IPS DF 4.7 (cell line): ENCODE data around the gene CNBD2.
"Not testable (repeated sequence)": the region's sequence is repeated elsewhere in the genome, so short reads cannot be mapped to it uniquely, and the experiment has no call there.

Experiments
- DNase-seq: peaks from one replicate; pipeline ENCODE4 v3.0.0-alpha.2; 2013; ENCODE audit warnings: low spot score; ENCODE audit errors: extremely low read depth

The CNBD2 gene

DNA sequence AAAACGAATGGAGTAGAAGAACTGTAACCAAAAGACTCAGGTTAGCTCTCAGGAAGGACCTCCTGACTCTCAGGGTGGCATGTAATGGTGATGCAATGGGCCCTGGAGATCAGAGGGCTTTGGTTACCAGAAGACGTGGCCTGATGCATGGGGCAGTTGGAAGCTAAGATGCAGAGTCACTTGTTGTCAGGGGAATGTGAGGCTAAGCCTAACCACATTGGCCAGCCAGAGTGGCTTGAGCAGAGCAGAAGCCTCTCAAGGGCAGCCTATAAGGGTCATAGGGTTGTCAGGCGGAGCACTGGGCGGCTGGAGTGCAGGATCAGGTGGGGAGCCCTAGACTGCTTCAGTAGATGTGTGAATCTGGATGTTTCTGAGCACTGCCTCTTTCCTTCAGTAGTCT, 5.9 kb downstream of the CNBD2 start:
- no peak for DNase-seq

GRCh38 chr20:35975576-35976373, 7.4 kb downstream of the CNBD2 start:
- no peak for DNase-seq

DNA sequence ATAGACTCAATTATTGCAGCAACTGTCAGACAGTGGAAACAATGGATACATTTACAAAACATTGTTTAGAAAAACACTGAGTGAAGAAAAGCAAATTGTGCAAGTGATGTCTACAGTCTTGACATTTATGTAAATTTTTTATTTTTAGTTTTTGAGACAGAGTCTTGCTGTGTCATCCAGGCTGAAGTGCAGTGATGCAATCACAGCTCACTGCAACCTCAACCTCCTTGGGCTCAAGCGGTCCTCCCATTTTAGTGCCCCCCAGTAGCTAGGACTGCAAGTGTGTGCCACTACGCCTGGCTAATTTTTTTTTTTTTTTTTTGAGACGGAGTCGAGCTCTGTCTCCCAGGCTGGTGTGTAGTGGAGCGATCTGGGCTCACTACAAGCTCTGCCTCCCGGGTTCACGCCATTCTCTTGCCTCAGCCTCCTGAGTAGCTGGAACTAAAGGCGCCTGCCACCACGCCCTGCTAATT, 9.7 kb downstream of the CNBD2 start:
- DNase-seq = no peak

DNA sequence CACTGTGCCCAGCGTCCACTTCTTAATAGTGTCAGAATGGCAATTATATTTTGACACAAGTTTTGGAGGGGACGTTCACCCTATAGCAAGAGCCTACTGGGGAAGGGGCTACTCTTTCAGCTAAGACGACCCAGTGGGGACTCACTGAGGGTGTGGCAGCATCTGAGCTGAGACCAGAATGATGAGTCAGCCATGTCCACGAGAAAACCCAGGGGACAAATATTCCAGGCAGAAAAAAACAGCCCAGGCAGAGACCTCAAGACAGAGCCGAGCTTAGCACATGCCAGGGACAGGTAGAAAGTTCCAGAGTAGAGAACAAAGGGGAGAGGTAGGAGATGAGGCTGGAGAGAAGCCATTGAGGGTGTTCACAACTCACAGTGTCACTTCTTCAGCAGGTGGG, 11.2 kb downstream of the CNBD2 start:
- no peak for DNase-seq

DNA sequence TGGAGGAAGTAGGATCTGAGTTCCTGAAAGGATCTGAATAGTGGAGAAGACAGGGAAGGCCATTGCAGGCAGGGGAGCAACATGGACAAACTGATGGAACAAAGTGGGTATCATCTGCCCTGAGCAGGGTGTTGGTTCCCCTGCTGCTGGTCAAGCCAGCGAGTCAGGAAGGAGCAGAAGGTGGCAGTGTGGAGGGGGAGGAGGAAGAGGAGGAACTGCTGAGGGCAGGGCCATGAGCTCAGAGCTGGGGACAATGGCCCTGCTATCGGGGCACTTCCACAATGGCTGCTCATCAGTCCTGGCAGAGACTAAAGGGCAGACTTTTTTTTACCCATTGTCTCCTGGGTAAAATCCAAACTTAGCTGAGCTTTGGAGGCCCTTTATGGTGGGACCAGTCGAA, 13.6 kb downstream of the CNBD2 start:
- no peak for DNase-seq

- DNase-seq = no peak
These were observed 16.0 kb downstream of the CNBD2 start for GRCh38 chr20:35984382-35984781.

- DNase-seq = no peak
These were observed 17.4 kb downstream of the CNBD2 start for GRCh38 chr20:35985806-35986205.

DNA sequence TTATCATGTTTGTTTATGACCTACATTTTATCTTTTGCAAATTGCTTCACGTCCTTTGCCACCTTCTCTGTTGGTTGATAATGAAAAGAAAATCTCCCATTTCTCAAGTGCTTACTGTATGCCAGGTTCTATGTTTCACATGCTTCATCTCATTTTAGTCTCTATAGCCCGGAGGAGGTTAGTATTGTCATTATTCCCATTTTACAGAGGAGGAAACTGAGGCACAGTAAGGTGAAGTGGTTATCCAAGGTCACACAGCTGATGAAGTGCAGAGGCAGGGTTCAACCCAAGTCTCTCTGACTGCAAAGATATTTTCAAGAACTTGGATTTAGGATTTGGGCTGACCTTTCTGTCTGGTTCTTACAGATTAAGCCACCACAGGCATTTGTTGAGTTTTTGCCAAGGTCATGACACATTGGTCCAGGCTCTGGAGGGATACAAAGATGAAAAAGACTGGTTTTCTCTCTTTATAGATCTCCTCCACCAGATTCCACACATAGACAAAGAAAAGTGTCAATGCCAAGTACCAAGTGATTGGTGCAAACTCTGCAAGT, 20.6 kb downstream of the CNBD2 start:
- no peak for DNase-seq

DNA sequence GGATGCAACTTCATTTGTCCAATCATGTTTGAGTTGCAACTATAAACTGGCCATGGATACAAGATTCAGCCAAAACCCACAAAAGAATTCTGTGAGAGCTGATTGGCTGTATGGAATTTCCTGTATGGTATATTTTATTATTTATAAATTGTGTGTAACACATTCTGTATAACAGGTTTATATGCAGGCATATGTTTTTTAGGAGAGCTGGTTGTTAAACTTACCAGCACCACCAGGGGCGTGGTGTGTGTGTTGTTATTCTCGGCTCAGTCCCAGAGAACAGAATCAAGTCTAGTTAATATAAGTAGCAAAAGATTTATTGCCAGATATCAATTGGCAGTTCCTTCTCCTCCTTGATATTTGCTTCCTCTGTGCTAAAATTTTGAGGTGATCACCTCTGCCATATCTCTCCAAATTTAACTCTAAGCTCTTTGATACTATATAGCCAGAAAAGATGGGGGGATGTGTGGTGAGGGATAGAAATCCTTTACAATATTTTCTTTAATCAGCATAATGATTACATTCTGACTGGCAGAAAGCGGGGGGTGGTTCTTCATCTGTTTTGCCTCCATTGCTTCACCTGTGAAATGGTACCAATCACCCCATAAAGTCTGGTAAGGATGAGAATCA, 22.9 kb downstream of the CNBD2 start:
- no peak for DNase-seq

DNA sequence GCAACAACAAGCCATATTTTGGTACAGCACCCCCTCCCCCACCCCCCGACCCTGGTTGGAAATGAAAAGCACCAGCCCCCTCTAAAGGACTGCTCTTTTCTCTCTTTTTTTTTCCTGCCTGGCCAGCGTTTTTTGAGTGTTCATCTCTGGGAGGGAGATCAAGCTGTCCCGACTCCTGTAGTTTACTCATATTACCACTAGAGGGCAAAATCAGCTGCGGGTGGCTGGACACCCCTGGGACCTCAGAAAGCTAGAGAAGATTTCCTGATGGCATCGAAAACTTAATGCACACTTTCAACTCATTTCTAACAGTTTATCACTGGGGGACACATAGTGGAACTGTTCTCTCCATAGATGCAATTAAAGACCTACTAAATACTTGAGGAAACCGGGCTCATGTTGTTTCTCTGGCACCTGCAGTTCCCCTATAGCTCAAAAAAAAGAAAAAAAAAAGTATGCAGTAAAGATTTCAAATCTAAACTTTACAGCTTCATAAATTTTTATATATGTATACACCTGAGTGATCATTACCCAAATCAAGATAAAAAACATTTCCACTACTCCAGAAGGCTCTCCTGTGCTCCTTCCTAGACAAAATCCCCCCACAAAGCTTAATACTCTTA, 24.4 kb downstream of the CNBD2 start:
- peak; percentile 44 for DNase-seq

GRCh38 chr20:35994994-35995453, 26.6 kb downstream of the CNBD2 start:
- peak; percentile 60 for DNase-seq

DNA sequence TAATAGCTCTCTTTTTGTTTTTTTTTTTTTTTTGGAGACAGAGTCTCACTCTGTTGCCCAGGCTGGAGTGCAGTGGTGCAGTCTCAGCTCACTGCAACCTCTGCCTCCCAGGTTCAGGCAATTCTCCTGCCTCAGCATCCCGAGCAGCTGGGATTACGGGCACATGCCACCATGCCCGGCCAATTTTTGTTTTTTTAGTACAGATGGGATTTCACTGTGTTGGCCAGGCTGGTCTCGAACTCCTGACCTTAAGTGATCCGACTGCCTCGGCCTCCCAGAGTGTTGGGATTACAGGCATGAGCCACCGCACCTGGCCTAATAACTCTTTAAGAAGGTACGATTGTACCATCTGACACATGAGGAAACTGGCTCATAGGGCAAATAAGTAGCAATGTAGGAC, 28.1 kb downstream of the CNBD2 start:
- DNase-seq = not testable (repeated sequence)

DNA sequence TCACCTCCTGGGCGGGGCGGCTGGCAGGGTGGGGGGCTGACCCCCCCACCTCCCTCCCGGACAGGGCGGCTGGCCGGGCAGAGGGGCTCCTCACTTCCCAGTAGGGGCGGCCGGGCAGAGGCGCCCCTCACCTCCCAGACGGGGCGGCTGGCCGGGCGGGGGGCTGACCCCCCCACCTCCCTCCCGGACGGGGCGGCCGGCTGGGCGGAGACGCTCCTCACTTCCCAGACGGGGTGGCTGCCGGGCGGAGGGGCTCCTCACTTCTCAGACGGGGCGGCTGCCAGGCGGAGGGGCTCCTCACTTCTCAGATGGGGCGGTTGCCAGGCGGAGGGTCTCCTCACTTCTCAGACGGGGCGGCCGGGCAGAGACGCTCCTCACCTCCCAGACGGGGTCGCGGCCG, 32.9 kb downstream of the CNBD2 start:
- not testable (repeated sequence) for DNase-seq

DNA sequence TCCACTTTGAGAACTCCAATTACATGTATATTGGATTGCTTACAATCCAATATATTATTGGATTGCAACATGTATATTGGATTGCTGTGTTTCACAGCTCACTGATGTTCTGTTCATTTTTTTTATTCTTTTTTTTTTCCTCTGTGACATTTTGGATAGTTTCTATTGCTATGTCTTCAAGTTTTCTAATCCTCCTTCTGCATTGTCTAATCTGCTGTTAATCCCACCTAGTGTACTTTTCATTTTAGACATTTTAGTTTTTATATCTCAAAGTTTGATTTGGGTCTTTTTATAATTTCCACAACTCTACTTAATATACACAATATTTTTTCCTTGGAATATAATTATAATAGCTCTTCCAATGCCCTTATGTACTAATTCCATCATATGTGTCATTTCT, 34.5 kb downstream of the CNBD2 start:
- no peak for DNase-seq

GRCh38 chr20:36004045-36004444, 35.7 kb downstream of the CNBD2 start:
- no peak for DNase-seq

DNA sequence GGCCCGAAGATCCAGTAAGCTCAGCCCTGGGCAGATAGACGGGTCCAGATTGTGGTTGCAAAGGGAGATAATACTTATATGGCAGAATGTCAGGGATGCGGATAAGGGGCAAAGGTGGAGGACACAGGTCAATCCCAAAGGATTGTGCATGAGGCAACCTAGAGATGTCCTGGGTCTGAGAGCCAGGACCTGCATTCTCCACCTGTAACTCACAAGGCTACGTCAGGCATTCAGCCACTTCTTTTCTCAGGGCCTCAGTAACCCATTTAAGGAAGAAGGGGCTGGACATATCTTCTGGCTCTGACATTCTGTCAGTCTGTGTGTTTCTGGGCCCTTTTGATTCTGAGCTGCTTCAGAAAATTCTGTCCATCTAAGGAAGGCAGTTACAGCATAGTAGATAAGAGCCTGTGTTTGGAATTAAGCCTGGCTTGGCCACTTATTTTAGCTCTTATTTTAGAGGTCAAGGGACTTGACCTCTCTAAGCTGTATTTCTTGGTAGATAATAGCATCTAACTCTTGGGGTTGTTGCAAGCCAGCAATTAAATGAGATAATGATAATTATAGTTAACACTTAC, 40.2 kb downstream of the CNBD2 start:
- no peak for DNase-seq

DNA sequence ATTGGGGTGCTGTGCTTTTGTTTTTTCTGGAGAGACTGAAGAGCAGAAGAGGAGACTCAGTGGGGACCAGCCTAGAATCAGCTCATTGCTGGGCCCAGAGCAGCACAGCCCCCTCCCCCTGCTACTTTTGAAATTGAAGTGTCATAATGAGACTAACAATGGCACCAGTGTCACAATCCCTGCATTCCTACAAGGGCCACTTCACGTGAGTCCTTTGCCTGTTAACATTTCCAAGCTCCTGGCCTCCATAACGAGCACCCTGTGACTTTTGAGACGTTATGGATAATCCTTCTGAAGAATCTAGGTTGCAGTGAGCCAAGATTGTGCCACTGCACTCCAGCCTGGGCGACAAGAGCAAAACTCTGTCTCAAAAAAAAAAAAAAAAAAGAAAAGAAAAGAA, 41.7 kb downstream of the CNBD2 start:
- no peak for DNase-seq

- DNase-seq = no peak
These were observed 42.4 kb downstream of the CNBD2 start for GRCh38 chr20:36010825-36011224.

GRCh38 chr20:36015806-36016403, 47.5 kb downstream of the CNBD2 start:
- no peak for DNase-seq

DNA sequence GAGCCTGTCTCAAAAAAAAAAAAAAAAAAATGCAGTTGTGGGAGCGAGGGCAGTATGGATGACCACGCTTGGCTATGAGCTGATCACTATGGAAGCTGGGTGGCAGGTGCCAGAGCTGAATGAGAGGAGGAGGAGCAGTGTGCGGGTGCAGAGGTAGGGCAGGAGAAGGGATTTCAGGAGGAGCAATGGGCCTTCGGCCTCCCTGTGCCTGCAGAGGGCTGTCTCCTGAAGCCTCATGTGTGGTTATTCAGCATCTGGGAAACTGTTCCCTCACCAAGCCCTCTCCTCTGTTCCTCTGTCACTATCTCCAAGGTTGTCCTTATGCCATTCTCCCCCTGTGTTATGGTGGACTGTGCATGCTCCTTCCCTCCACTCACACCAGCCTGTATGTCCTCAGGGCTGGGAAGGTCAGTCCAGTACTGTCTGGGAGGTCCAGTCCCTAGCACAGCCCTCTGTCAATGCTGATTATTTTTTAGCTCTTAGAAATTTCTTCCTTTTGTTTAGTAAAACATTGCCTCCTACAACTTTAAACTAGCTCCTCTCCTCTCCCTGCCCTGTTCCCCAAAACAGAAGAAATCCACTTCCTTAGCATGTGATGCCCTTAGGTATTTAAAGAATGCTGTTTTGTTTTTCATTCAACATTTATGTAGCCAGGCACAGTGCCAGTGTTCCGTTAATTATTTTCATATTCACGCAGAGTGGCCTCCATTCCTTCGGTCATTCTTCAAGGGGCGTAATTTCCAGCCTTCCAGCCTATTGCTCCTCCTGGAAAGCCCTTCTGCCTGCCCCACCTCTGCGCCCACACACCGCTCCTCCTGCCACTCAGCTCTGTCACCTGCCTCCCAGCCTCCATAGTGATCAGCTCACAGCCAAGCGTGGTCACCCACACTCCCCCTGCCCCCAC, 48.9 kb downstream of the CNBD2 start:
- DNase-seq = no peak
